GM06990 (cell line): ENCODE results near the gene NAXE.

Experiments used
- DNase-seq: peaks from one replicate; pipeline ENCODE4 v3.0.0-alpha.2; 2011; ENCODE audit not compliant: insufficient read length; ENCODE audit errors: extremely low read depth
- H3K27me3 ChIP-seq: replicated peaks from 2 replicates; pipeline ENCODE4 v1.6.0; 2011; ENCODE audit warnings: low read length; ENCODE audit not compliant: control insufficient read depth, insufficient read depth
- H3K36me3 ChIP-seq: 2 replicates; pipeline ENCODE4 v1.5.1; 2011; ENCODE audit warnings: low read length; ENCODE audit not compliant: control insufficient read depth, insufficient read depth
- H3K4me3 ChIP-seq: replicated peaks from 2 replicates; pipeline ENCODE4 v1.5.1; 2011; ENCODE audit warnings: low read depth, mild to moderate bottlenecking, control low read depth, low read length
- TF ChIP-seq, protein P1 (sequence below): IDR thresholded peaks from 2 replicates; pipeline ENCODE4 v1.5.1; 2011; ENCODE audit warnings: low read length, control low read depth, mild to moderate bottlenecking, inconsistent platforms; ENCODE audit not compliant: insufficient read depth, poor library complexity, severe bottlenecking

NAXE gene

DNA sequence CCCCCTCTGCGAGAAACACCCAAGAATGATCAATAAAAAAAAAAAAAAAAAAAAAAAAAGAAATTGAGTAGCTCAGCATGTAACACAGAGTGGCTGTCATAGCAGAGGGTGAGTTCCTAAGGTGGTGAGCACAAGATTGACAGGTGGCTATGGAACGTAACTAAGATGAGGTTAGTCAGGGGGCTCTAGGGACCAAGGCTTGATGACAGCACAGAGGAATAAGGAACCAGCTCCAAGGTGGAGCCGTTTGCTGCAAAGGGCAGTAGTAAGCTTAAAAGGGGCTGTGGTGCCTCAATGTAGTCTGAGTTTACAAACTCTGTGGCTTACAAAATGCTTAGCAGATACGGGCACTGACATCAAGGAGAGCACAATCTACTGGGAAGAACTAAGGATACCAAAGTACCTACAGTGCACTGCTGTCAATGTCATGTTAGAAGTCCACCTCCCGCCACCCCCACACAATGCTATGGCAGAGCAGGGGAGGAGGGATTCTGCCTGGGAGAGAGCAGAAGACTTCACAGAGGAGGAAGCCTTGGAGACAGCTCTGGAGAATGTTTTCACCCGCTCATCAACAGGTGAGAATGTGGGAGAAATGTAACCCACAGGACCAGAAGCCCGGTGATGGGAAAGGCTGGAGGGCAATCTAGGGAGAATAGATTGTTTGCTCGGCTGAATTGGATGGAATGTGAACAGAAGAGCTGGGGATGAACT lies 32.3 kb upstream of the NAXE start:
- DNase-seq, result no peak
- no peak overlapping the region for H3K4me3 ChIP-seq
- peaks cover 1% of the 10 kb centered on the region for H3K36me3 ChIP-seq

DNA sequence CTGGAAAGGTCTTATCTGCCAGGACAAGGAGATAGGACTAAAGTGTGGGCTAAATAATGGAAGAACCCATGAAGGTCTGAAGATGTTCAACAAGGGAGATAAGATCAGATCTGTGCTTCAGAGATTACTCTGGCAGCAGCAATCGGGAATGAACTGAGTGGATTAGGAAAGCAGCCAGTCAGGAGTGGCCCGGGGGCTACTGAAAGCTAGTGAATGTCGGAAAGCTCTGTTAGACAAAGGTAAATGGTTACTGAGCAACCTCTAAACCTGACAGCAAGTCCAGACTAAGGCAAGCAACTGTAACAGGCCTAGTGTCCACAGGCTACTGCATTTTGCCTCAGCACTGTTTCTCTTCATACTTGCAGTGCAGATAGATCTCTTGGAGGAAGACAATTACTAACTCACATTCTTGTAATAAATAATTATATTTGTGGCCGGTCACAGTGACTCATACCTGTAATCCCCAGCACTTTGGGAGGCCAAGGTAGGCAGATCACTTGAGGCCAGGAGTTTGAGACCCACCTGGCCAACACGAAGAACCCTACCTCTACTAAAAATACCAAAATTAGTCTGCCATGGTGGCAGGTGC lies 31.7 kb upstream of the NAXE start:
- TF ChIP-seq, protein P1, sequence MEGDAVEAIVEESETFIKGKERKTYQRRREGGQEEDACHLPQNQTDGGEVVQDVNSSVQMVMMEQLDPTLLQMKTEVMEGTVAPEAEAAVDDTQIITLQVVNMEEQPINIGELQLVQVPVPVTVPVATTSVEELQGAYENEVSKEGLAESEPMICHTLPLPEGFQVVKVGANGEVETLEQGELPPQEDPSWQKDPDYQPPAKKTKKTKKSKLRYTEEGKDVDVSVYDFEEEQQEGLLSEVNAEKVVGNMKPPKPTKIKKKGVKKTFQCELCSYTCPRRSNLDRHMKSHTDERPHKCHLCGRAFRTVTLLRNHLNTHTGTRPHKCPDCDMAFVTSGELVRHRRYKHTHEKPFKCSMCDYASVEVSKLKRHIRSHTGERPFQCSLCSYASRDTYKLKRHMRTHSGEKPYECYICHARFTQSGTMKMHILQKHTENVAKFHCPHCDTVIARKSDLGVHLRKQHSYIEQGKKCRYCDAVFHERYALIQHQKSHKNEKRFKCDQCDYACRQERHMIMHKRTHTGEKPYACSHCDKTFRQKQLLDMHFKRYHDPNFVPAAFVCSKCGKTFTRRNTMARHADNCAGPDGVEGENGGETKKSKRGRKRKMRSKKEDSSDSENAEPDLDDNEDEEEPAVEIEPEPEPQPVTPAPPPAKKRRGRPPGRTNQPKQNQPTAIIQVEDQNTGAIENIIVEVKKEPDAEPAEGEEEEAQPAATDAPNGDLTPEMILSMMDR, result no peak
- no peak for DNase-seq
- Histone ChIP-seq H3K27me3 (no peaks in the 10 kb centered on the region), H3K4me3 (no peak overlapping the region), H3K36me3 (peaks cover 1% of the 10 kb centered on the region)

More for the DNA sequence above, 32.3 kb upstream of the NAXE start:
- H3K27me3 ChIP-seq, result no peaks in the 10 kb centered on the region
- TF ChIP-seq, protein P1, result no peak

DNA sequence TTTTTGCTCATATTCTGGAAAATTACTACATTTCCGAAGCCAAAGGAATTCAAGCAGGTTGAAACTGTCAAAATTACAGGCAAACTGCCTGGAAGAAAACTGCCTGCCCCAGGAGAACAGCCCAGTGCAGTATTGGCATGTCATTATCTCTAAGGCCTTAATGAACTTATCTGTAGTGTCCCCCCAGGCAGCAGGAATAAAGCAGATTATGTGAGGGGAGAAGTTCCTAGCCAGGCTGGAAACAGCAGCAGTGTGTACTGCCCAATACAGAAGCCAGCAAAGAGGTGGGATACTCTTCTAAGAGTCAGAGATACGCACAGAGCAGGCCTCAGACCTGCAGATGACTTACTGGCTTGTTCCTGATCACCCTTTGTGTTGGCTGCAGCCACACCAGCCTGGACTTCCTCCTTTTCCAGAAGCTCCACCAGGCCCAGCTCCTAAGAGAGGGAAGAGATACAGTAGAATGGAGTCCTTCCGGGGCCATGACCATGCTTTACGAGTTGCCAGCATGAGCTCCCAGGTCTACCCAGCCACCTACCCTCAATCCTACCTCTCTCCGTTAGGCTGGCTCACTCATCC lies 30.9 kb upstream of the NAXE start:
- Histone ChIP-seq H3K36me3 (peaks cover 1% of the 10 kb centered on the region), H3K4me3 (no peak overlapping the region), H3K27me3 (no peaks in the 10 kb centered on the region)
- TF ChIP-seq, protein P1, result no peak
- no peak for DNase-seq

GRCh38 chr1:156565519-156565918 lies 26.1 kb upstream of the NAXE start:
- TF ChIP-seq, protein P1, result no peak
- DNase-seq, result no peak
- H3K36me3 ChIP-seq, result no peaks in the 10 kb centered on the region; the same call in none of the 2 replicates

DNA sequence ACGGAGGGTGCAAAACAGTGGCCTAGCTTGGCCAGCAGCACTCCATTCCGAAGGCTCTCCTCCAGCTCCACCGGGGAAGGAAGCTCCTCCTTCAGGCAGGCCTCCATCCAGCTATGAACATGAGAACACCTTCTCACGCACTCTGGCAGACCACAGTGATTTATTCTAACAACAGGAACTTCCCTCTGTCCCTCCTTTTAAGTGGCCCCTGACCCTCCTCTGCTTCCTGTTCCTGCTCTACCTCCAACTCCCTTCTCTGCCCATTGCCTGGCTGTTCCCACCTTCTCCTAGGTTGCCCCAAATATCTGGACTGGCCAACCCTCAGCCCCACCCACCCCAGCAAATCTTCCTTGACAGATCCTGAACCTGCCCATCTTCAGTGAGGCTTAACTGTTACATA lies 25.1 kb upstream of the NAXE start:
- no peaks in the 10 kb centered on the region; the same call in none of the 2 replicates for H3K36me3 ChIP-seq
- H3K27me3 ChIP-seq, result no peaks in the 10 kb centered on the region
- no peak for DNase-seq
- TF ChIP-seq, protein P1, result no peak
- H3K4me3 ChIP-seq, result no peak overlapping the region

More at GRCh38 chr1:156565519-156565918, 26.1 kb upstream of the NAXE start:
- no peak overlapping the region for H3K4me3 ChIP-seq
- no peaks in the 10 kb centered on the region for H3K27me3 ChIP-seq
